HG02642 (cell line): Measurements from ENCODE around the gene CCR7.
A peak's percentile ranks its signal among the peaks of the same experiment; 100 is the strongest.

ENCODE experiments used
- ATAC-seq: cut with Tn5 transposase; IDR thresholded peaks from one replicate; pipeline ENCODE4 v1.9.1; 2021; ENCODE audit warnings: mild to moderate bottlenecking; ENCODE audit not compliant: unreplicated experiment, poor library complexity

Gene CCR7

DNA sequence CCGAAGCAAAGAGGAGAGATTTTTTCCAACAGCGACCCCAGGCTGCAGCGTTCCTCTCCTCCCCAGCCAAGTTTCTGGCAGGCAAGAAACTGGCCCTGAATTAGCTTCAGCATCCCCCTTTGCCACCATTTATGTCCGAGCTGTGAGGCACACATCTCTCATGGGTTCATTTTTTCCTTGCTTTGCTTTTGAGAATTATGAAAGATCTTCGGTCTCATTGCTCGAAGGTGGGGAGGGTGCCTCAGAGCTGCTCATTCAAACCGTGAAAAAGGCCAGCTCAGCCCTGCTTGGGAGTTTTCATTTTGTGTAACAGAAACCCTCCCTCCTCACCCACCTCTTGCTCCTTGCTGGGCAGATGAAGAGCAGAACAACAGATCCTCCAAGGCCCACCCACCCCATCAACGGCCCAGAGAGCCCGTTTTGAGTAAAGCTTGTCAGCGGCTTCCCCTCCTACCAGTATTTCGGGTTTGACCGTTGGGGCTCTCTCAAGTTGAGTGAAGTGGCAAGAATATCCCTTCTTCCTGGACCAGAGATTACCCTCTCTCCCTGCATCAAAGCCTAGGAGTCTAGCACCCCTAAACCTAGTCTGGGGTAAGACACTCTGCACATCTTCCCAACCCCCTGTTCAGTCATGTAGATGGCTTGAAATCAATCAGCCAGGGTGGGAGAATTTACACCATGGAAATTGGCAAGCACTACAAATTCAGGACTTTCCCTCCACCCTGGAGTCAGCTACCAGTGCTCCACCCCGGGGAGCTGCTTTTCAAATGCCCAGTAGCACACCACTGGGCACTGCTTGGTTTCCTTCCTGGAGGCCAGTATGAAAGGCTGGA lies 1.8 kb downstream of the CCR7 start:
- no peak for ATAC-seq

DNA sequence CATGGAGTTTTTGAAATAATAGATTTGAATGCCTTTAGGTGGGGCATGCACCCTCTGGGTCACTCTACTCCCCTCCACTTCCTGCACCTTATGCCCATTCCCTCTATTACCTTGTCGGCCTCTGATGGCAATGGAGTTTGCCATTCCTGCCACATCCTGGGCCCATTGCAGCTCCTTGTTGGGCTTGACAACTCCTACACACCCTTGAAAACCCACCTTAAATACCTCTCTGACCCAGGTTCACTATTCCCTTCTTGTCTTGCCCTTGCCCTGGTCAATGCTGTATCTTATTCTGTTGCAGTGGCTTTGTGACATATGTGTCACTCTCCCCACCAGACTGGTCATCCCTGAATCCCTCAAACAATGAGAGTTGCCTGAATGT lies 2.4 kb downstream of the CCR7 start:
- no peak for ATAC-seq

DNA sequence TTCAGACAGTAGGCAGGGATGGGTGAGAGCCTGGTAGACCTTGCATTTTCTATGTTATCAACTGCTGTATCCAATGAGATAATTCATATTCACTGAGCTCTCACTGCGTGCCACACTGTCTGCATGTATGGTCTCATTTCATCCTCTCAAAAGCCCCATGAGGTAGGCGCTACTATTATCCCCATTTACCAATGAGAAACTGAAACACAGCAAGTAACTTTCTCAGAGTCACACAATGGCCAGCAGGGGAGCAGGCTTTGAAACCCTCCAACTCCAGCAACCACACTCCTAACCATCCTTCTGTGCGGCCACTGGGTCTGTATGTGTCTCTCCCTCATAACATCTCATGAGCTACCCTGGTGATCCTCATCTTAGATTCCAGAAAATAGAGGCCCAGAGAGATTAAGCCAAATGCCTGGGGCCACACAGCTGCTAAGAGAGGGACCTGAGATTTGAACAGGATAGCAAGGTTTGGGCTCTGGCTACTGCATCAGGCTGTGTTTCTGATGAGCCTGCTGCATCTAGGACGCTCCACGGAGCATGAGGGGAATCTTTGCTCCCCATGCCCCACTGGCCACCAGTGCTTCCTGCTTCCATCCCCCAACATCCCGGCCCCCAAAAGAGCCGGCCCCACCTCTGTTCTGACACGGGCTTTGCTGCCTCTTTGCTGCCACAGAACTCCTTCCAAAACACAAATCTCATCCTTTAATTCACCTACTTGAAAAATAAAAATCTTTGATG lies 3.2 kb downstream of the CCR7 start:
- ATAC-seq = no peak

DNA sequence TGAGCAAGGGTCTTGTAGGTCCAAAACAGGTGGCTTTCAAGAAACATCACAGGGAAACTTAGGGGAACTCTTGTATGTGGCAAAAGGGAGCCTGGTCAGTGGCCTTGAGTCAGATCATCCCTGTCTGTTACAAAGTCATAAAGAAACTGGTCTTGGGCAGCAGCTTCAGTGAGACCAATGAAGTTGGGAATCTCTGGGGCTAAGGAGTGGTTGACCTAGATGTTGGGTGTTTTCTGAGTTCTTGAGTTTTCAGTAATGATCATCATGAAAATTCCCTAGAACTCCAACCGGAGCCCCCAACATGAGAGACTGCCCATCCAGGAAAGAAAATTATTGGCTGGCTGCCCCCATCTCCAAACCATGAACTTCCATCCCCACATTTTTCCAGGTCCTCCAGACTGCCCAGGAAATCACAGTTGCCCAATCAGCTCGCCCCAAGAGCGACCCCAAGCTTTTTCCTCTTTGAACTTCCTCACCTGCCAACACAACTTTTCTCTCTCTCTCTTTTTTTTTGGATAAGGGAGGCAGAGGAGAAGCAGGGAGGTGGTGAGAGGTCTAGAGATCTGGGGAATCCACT lies 3.9 kb downstream of the CCR7 start:
- ATAC-seq = peak; percentile 28

DNA sequence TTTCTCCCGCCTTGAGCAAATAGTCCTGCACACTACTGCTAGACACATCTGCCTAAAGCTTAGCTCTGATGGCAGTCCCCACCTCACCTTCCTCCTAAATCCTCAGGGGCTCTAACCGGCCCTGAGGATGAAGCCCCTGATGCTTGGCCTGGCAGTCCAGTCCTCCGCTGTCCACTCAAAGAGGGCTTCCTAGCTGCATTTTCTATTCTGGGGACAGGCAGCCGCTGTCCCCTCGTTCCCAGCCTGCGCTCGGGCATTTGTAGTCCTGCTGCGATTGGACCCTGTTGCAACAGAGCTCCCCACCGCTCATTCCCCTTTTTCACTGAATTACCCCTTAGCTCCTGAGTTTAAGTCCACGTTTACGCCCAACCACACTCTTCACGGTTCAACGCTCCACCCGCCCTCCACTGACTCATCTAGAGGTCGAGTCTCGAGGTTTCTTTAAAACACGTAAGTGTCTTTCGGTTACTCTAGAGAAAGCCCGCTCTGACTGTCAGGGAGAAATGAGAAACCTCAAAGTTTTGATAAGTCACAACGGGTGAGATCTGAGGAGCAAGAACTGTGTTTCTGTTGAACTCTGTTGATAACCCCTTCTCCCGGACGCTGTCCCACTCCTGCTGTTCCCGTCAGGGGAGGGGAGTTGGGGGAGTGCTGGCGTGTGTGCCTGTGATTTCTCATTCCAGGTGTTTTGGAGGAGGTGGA lies 4.5 kb downstream of the CCR7 start:
- peak; percentile 55 for ATAC-seq

DNA sequence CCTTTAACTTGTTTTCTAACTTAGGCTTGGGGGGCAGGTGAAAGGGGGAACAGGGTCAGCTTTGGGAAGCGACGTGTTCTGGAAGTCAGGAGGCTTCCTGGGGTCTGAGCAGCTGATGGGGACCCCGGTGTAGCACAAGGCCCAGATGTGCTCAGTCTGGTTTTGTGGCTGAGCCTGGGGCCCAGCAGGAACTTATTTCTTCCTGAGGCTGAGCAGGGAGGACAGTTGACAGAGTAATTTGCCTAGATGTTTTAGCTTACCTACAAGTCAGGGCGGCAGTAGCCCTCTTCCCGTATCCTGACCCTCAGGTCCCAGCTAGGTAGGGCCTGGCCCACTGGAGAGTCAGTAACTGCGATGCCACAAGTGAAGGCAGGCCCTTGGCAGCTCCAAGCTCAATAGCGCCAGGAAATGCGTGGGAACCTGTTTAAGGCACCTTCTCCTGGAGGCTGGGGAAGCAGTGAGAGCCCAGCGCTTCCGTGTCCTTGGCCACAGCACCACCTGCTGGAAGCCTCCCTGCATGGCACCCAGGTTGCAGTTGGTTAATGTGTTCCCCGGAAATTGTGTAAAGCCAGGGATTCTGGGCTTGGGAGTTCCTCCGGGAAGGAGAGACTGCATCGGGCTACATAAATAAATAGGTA lies 5.2 kb downstream of the CCR7 start:
- peak; percentile 35 for ATAC-seq

DNA sequence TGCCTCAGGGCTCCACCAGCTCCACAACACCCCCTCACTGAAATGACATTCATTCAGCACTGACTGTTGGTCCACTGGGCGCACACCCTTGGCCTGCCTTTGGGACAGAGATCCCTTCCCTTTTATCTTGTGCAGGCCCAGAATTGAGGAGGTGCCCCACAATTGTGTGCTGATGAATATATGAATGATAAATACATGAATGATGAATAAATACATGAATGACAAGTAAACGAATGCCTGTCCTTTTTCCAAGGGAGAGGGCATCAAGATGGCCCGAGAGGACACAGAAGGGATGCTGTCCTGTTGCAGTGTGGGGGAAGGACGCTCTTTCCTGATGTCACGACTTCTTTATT lies 5.7 kb downstream of the CCR7 start:
- no peak for ATAC-seq

DNA sequence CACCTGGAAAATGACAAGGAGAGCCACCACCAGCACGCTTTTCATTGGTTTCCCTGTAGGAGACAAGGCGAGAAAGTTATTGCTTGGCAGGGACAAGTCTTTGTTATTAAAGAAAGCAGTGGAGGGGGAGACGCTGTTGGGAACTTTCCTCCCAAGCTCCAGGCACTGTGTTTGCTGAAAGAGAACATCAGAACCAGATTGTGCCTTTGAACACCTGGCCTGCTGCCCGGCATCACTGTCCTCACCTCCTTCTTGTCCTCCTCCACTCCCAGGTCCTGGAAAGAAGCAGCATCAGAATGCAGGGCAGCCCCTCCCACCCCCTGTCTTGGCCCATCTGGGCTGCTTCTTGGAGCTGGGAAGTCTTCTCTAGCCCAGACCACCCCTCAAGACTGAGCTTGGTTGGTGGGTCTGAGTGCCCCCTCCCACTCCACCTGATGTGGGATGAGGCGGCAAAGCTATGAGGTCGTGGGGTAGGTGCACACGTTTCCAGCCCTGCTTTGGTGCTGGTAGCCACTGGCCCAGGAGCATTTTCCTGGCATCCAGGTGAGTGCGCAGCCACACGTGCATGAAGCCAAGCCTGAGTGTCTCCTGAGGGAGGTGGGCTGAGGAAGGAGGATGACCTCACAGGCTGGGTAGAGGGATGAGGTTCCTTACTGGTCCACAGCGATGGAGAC lies 6.2 kb downstream of the CCR7 start:
- no peak for ATAC-seq

DNA sequence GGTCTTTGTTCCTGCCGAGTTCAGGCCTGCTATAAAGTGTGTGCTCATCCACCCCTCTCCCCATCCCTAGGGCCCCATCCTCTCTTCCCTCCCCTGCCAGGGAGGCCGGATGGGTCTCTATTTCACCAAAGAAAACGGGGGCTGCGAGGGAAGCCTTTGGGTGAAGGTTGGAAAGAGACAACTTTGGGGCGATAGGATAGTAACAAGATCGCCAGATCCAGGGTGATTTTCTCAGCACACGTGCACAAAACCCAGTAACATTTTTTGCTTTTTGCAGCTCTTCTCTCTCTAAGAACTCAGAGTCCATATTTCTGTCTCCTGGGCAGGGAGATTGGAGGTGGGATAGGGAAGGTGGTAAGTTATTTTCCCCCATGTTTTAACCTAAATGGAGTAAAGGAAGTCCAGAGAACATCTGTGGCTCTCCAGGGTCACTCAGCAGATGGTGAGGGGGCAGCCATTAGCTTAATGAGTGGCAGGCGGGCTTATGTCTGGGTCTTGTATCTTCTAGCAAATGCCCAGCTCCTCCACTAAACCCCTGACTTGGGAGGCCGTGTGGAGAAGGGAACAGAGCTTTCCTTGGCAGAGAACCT lies 6.9 kb downstream of the CCR7 start:
- ATAC-seq = no peak

DNA sequence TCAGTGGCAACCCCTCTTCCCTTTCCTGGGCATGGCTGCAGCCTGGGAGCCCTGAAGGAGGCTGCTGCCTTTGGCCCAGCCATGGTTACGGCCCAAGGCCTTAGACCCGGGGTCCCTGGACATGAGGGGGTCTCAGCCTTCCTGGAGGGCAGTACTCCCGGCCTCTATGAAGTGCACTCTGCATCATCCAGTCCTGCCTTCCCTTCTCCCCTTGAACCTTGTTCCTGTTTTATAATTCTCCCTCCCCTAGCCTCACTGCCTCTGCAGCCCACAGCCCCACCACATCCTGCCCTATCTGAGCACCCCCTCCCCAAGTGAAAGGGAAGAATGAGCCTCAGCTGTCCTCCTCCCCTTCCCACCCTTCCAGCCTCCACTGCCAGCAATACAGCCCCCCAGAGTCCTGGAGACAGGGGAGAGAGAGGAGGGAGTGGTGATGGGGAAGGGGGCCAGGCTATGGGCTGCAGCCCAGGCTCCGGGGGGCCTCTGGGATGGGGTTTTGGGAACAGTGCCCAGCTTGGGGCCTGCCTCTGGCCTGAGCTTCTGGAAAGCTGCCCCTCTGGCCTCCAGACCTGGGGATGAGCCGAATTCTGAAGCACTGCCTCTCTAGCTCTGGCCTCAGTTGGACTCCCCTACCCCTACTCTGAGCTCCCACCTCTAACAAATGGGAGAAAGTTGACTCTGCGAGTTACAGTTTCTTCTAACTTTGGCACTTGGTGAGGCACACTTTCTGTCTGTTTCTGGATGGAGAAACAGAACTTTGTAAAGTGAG lies 7.6 kb downstream of the CCR7 start:
- no peak for ATAC-seq

DNA sequence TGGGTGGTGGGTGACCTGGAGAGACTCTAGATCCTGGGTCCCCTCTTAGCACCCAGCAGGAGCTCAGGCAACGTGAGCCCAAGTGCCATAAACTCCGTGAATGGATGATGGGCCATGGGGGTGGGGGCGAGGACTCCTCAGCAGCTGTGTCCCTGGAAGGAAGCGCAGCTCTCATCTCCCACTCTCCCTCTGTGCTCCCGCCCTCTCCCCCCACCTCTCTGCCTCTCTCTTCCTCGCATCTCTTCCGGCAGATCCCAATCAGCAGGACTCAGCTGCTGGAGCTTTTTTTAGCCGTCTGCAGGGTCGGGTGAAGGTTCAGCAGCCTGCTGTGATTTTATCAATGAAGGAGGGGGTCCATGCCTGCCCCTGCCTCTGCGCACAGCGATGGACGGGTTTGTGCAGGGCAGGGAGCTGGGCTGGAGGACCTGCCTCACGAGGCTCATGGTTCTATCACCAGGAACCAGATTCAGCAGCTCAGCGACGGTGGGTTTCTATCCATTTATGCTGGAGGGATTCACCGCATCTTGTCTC lies 8.3 kb downstream of the CCR7 start:
- no peak for ATAC-seq

DNA sequence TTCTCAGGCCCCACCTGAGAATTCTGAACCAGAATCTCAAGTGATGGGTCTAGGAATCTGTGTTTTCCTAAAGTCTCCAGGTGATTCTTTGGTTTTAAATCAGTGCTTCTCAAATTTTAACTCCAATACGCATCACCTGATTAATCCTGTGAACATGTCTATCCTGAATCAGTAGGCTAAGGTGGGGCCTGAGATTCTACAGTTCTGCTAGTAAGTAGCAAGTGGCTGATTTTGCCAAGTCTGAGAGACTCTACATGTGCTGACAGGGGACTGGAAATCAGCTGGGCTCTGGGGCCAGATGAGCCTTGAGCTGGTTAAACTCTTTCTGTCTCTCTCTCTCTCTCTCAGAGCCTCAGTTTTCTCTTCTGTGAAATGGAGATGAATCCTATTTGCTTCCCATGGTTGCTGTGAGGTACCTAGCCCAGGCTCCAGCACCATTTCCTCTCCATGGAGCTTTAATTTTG lies 9.0 kb downstream of the CCR7 start:
- no peak for ATAC-seq

DNA sequence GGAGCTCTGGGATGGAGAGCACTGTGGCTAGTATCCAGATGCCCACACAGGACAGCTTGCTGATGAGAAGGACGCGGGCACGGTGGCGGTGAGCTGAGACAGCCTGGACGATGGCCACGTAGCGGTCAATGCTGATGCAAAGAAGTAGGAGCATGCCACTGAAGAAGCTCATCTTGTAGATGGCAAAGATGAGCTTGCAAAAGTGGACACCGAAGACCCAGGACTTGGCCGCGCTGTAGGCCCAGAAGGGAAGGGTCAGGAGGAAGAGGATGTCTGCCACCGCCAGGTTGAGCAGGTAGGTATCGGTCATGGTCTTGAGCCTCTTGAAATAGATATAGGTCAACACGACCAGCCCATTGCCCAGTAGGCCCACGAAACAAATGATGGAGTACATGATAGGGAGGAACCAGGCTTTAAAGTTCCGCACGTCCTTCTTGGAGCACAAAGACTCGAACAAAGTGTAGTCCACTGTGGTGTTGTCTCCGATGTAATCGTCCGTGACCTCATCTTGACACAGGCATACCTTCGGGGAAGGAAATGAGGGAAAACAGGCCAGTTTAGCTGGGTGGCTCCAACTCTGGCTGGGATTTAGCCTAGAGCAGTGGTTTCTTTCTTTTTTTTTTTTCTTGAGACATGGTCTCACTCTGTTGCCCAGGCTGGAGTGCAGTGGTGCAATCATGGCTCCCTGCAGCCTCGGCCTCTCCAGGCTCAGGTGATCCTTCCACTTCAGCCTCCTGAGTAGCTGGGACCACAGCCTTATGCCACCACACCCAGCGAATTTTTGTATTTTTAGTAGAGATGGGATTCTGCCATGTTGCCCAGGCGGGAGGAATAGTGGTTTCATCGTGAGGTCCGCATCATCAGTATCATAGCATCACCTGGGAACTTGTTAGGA lies 9.7 kb downstream of the CCR7 start:
- ATAC-seq = no peak

DNA sequence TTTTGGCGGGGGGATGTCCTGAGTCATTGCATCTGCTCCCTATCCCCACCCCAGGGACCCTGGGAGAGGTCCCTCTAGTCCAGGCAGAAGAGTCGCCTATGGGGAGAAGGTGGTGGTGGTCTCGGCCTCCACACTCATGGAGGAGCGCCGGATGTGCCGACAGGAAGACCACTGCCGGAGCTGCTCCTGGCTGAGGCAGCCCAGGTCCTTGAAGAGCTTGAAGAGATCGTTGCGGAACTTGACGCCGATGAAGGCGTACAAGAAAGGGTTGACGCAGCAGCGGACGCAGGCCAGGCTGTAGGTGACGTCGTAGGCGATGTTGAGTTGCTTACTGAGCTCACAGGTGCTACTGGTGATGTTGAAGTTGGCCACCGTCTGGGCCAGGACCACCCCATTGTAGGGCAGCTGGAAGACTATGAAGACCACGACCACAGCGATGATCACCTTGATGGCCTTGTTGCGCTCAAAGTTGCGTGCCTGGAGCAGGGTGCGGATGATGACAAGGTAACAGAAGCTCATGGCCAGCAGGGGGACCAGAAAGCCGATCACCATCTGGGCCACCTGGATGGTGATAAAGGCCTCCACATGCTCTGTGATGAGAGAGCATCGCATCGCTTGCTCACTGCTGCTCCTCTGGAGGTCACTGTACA lies 10.5 kb downstream of the CCR7 start:
- no peak for ATAC-seq

DNA sequence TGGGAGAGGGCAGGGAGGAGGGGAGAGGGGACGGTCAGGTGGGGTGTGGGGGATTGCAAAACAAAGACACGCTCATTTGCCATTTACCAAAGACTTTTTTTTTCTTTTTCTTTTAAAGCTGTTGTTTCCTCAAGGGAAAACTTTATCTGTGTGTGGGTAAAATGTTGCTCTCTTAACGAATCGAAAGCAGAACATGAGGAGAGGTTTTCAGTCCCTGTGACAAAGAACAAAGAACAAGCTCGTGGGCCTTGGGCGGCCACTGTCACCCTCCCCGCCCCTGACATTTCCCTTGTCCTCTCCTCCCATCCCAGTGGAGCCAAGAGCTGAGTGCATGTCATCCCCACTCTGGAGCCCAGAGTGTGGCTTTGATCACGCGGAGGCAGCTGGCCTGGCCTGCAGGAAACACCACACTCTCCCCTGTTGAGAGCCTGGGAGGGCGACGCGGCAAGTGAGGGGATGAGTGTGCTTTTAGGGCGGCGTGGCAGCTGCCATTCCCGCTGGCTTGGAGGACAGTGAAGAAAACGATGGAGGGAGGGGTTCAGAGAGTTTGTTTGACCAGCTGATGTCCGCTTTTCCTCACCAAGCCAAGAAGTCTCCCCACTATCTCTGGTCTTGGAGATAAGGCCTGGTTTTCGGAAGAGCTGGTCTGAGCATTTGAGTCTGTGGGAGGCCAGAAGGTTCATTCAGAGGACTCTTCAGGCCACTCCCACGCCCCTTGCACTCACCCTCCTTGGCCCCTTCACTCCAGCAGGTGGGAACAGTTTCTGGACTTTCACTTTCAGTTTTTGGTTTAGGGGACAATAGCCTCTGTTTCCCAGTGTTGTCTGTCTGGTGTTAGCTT lies 11.4 kb downstream of the CCR7 start:
- ATAC-seq = no peak
